ENCODE data around the gene MYZAP. TPM values are rescaled to one million over a fixed set of nuclear protein-coding genes. Genes with fewer than 3 reads are reported as not detected.

Gene MYZAP
- total RNA-seq, 1 experiment from 2014 or later = 0.63 TPM

DNA sequence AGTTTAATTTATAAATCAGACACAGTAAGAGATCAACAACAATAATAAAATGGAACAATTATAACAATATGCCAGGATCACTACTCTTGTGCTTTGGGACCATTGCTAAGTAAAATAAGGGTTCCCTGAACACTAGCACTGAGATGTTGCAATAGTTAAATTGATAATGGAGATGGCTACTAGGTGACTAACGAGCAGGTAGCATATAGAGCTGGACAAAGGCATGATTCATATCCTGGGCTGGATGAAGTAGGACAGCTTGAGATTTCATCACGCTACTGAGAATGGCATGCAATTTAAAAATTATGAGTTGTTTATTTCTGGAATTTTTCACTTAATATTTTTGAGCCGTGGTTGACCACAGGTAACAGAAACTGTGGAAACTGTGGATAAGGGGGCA lies 20.7 kb upstream of the MYZAP start:
- no peak overlapping the region for H3K56ac ChIP-seq (ENCODE audit: insufficient read length, low read depth, low read length)
- no peaks in the 10 kb centered on the region for H4K20me1 ChIP-seq (ENCODE audit: control insufficient read depth, insufficient read depth, insufficient read length)
- no peaks in the 10 kb centered on the region for H3K79me2 ChIP-seq (ENCODE audit: insufficient read depth, low read length)
- H2AFZ ChIP-seq (ENCODE audit: low read length) = no peak overlapping the region
- H3K27ac ChIP-seq (ENCODE audit: insufficient read length, low read depth, low read length) = no peak overlapping the region
- no peak overlapping the region for H3K14ac ChIP-seq (ENCODE audit: insufficient read depth, low read length)
- H2AK5ac ChIP-seq (ENCODE audit: insufficient read length, low read length) = no peak overlapping the region
- H3K27ac Mint-ChIP-seq = no peak overlapping the region
- no peak overlapping the region for H3K4me2 ChIP-seq (ENCODE audit: insufficient read depth, insufficient read length, low read length)
- no peak overlapping the region for H4K5ac ChIP-seq (ENCODE audit: insufficient read length, low read depth, low read length)
- no peaks in the 10 kb centered on the region for H3K4me1 ChIP-seq (ENCODE audit: insufficient read depth, low read length)
- no peak overlapping the region for H2BK120ac ChIP-seq (ENCODE audit: low read depth, low read length, poor library complexity, severe bottlenecking)
- no peak overlapping the region for H2BK15ac ChIP-seq (ENCODE audit: low read depth, low read length)
- H2BK20ac ChIP-seq (ENCODE audit: low read depth, low read length, poor library complexity, severe bottlenecking) = no peak overlapping the region
- no peak overlapping the region for H3K4ac ChIP-seq (ENCODE audit: low read depth, low read length)
- H3K79me1 ChIP-seq (ENCODE audit: insufficient read depth, low read depth, low read length, poor library complexity, severe bottlenecking) = no peaks in the 10 kb centered on the region
- no peak for DNase-seq
- H2BK12ac ChIP-seq (ENCODE audit: insufficient read length, low read depth, low read length) = no peak overlapping the region
- no peak overlapping the region for H3K4me3 Mint-ChIP-seq
- H2BK5ac ChIP-seq (ENCODE audit: insufficient read length, low read length) = no peak overlapping the region
- no peak overlapping the region for H3K9ac ChIP-seq (ENCODE audit: extremely low read depth, insufficient read length, low read length)
- H3K18ac ChIP-seq (ENCODE audit: insufficient read length, low read depth, low read length) = no peak overlapping the region
- TF ChIP-seq, protein P1, sequence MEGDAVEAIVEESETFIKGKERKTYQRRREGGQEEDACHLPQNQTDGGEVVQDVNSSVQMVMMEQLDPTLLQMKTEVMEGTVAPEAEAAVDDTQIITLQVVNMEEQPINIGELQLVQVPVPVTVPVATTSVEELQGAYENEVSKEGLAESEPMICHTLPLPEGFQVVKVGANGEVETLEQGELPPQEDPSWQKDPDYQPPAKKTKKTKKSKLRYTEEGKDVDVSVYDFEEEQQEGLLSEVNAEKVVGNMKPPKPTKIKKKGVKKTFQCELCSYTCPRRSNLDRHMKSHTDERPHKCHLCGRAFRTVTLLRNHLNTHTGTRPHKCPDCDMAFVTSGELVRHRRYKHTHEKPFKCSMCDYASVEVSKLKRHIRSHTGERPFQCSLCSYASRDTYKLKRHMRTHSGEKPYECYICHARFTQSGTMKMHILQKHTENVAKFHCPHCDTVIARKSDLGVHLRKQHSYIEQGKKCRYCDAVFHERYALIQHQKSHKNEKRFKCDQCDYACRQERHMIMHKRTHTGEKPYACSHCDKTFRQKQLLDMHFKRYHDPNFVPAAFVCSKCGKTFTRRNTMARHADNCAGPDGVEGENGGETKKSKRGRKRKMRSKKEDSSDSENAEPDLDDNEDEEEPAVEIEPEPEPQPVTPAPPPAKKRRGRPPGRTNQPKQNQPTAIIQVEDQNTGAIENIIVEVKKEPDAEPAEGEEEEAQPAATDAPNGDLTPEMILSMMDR (conservative IDR thresholded peaks at IDR 0.05) = no peak
- no peak overlapping the region for H3K23ac ChIP-seq (ENCODE audit: insufficient read length, low read depth, low read length)
- whole genome bisulfite sequencing (ENCODE audit: extremely low coverage, insufficient read length, low lambda C conversion rate) = no CpG with 5 or more reads among the region's 3 CpGs
- no peaks in the 10 kb centered on the region; the same call in 1 of the 2 replicates for H3K27me3 Mint-ChIP-seq (ENCODE audit: low read depth)
- H3K4me1 Mint-ChIP-seq = peaks cover 4 to 14% of the 10 kb centered on the region in 2 experiments
- H3K36me3 Mint-ChIP-seq (ENCODE audit: insufficient read depth in 1 of 3, low read depth in 3 of 3) = no peaks in the 10 kb centered on the region
- H4K91ac ChIP-seq (ENCODE audit: insufficient read length, low read depth, low read length) = no peak overlapping the region
- H3K9me3 ChIP-seq (ENCODE audit: control insufficient read depth, low read depth, low read length) = no peaks in the 10 kb centered on the region
- no peak overlapping the region for H4K8ac ChIP-seq (replicated peaks; ENCODE audit: insufficient read length, low read depth, low read length)
- H3K27me3 ChIP-seq (ENCODE audit: insufficient read depth, low read length) = no peaks in the 10 kb centered on the region
- no peaks in the 10 kb centered on the region for H3K9me3 Mint-ChIP-seq
- no peaks in the 10 kb centered on the region for H3K23me2 ChIP-seq (ENCODE audit: insufficient read length, low read depth, low read length, poor library complexity, severe bottlenecking)
- H3T11ph ChIP-seq (ENCODE audit: low read length) = no peak overlapping the region
